ENCODE data around the gene EID2.
A peak's percentile ranks its signal among the peaks of the same experiment; 100 is the strongest.

EID2 gene

GRCh38 chr19:39539165-39539517 lies 820 bp downstream of the EID2 start:
- Histone ChIP-seq H3K4me2 (ENCODE audit: low read length) (peak overlapping the region; percentile 96), H3K23ac (ENCODE audit: low read length) (no peak overlapping the region), H4K8ac (ENCODE audit: low read depth, low read length) (peak overlapping the region; percentile 74), H2BK5ac (ENCODE audit: low read depth, low read length, poor library complexity) (no peak overlapping the region), H2AK5ac (ENCODE audit: low read length) (no peak overlapping the region), H3K4ac (ENCODE audit: low read depth, low read length) (peak overlapping the region; percentile 0), H3K79me2 (ENCODE audit: control insufficient read depth, insufficient read depth, low read length, poor library complexity) (peaks cover 2% of the 10 kb centered on the region), H3K9me3 (ENCODE audit: insufficient read depth, low read depth, low read length) (no peaks in the 10 kb centered on the region), H3K4me3 (ENCODE audit: low read depth, low read length) (peak overlapping the region; percentile 95), H2BK120ac (ENCODE audit: insufficient read depth, low read length, poor library complexity) (no peak overlapping the region), H4K91ac (ENCODE audit: low read depth, low read length) (peak overlapping the region; percentile 65), H3K18ac (ENCODE audit: low read length) (no peak overlapping the region), H2AFZ (ENCODE audit: insufficient read depth, low read length, poor library complexity) (no peak overlapping the region), H3K27ac (ENCODE audit: low read depth, low read length) (peak overlapping the region; percentile 92), H4K12ac (ENCODE audit: low read depth, low read length) (no peak overlapping the region), H3K79me1 (ENCODE audit: low read length) (peaks cover 5% of the 10 kb centered on the region), H3K27me3 (ENCODE audit: insufficient read depth, low read length) (no peaks in the 10 kb centered on the region), H3K36me3 (ENCODE audit: control insufficient read depth in 1 of 2, insufficient read depth in 2 of 2, low read length in 2 of 2) (no peaks in the 10 kb centered on the region), H3K14ac (ENCODE audit: low read length) (no peak overlapping the region), H3K9ac (ENCODE audit: low read length) (peak overlapping the region; percentile 85), H3K4me1 (ENCODE audit: control insufficient read depth in 1 of 2, insufficient read depth in 2 of 2, low read length in 2 of 2) (no peaks in the 10 kb centered on the region), H2BK12ac (ENCODE audit: low read length) (no peak overlapping the region)
- DNase-seq = no peak
- no CpG with 5 or more reads among the region's 10 CpGs for WGBS (ENCODE audit: extremely low coverage, insufficient coverage, insufficient read length)

GRCh38 chr19:39533791-39534190 lies 6.2 kb downstream of the EID2 start:
- H3K4me3 ChIP-seq (ENCODE audit: low read depth, low read length) = no peak overlapping the region
- H3K4ac ChIP-seq (ENCODE audit: low read depth, low read length) = no peak overlapping the region
- no peak overlapping the region for H4K12ac ChIP-seq (ENCODE audit: low read depth, low read length)
- H3K27ac ChIP-seq (ENCODE audit: low read depth, low read length) = no peak overlapping the region
- H3K4me1 ChIP-seq (ENCODE audit: control insufficient read depth in 1 of 2, insufficient read depth in 2 of 2, low read length in 2 of 2) = peaks cover 2 to 5% of the 10 kb centered on the region in 2 experiments
- no peak overlapping the region for H2AK5ac ChIP-seq (ENCODE audit: low read length)
- H3K79me2 ChIP-seq (ENCODE audit: control insufficient read depth, insufficient read depth, low read length, poor library complexity) = no peaks in the 10 kb centered on the region
- H3K27me3 ChIP-seq (ENCODE audit: insufficient read depth, low read length) = no peaks in the 10 kb centered on the region
- peaks cover 1% of the 10 kb centered on the region for H3K9me3 ChIP-seq (ENCODE audit: insufficient read depth, low read depth, low read length)
- H3K4me2 ChIP-seq (ENCODE audit: low read length) = no peak overlapping the region
- H3K23ac ChIP-seq (ENCODE audit: low read length) = no peak overlapping the region
- no peak overlapping the region for H3K9ac ChIP-seq (ENCODE audit: low read length)
- H4K8ac ChIP-seq (ENCODE audit: low read depth, low read length) = no peak overlapping the region
- no peak overlapping the region for H3K18ac ChIP-seq (ENCODE audit: low read length)
- no peak overlapping the region for H3K14ac ChIP-seq (ENCODE audit: low read length)
- DNase-seq = no peak
- H2BK5ac ChIP-seq (ENCODE audit: low read depth, low read length, poor library complexity) = no peak overlapping the region
- no CpG with 5 or more reads among the region's 3 CpGs for WGBS (ENCODE audit: extremely low coverage, insufficient coverage, insufficient read length)
- H2BK12ac ChIP-seq (ENCODE audit: low read length) = no peak overlapping the region
- no peak overlapping the region for H4K91ac ChIP-seq (ENCODE audit: low read depth, low read length)
- no peak overlapping the region for H2AFZ ChIP-seq (ENCODE audit: insufficient read depth, low read length, poor library complexity)
- H2BK120ac ChIP-seq (ENCODE audit: insufficient read depth, low read length, poor library complexity) = no peak overlapping the region
- H3K79me1 ChIP-seq (ENCODE audit: low read length) = no peaks in the 10 kb centered on the region
- no peaks in the 10 kb centered on the region for H3K36me3 ChIP-seq (ENCODE audit: control insufficient read depth in 1 of 2, insufficient read depth in 2 of 2, low read length in 2 of 2)

GRCh38 chr19:39533003-39533512 lies 6.9 kb downstream of the EID2 start:
- H4K91ac ChIP-seq (ENCODE audit: low read depth, low read length) = no peak overlapping the region
- no CpG with 5 or more reads among the region's 12 CpGs for WGBS (ENCODE audit: extremely low coverage, insufficient coverage, insufficient read length)

GRCh38 chr19:39532233-39533002 lies 7.5 kb downstream of the EID2 start, which contains the start of gene EID2B:
TSS of gene EID2B (minus strand) at chr19:39532852. CDS start at chr19:39532802, 50 bp downstream.
- Histone ChIP-seq H3K4ac (ENCODE audit: low read depth, low read length) (no peak within 1 kb of the TSS), H4K12ac (ENCODE audit: low read depth, low read length) (peak within 1 kb of the TSS; percentile 29), H2BK12ac (ENCODE audit: low read length) (no peak within 1 kb of the TSS), H3K23ac (ENCODE audit: low read length) (no peak within 1 kb of the TSS), H2AFZ (ENCODE audit: insufficient read depth, low read length, poor library complexity) (peak within 1 kb of the TSS; percentile 82), H3K36me3 (ENCODE audit: control insufficient read depth in 1 of 2, insufficient read depth in 2 of 2, low read length in 2 of 2) (no peaks in the 10 kb centered on the region), H3K4me3 (ENCODE audit: low read depth, low read length) (peak within 1 kb of the TSS; percentile 98), H4K91ac (ENCODE audit: low read depth, low read length) (no peak within 1 kb of the TSS), H4K8ac (ENCODE audit: low read depth, low read length) (peak within 1 kb of the TSS; percentile 75), H3K14ac (ENCODE audit: low read length) (peak within 1 kb of the TSS; percentile 65), H3K4me2 (ENCODE audit: low read length) (peak within 1 kb of the TSS; percentile 96), H3K9me3 (ENCODE audit: insufficient read depth, low read depth, low read length) (peaks cover 1% of the 10 kb centered on the region), H3K9ac (ENCODE audit: low read length) (peak within 1 kb of the TSS; percentile 87), H2BK120ac (ENCODE audit: insufficient read depth, low read length, poor library complexity) (no peak within 1 kb of the TSS), H2AK5ac (ENCODE audit: low read length) (no peak within 1 kb of the TSS), H3K27me3 (ENCODE audit: insufficient read depth, low read length) (no peaks in the 10 kb centered on the region), H3K79me2 (ENCODE audit: control insufficient read depth, insufficient read depth, low read length, poor library complexity) (no peaks in the 10 kb centered on the region), H3K18ac (ENCODE audit: low read length) (no peak within 1 kb of the TSS), H3K79me1 (ENCODE audit: low read length) (no peaks in the 10 kb centered on the region), H3K27ac (ENCODE audit: low read depth, low read length) (no peak within 1 kb of the TSS), H3K4me1 (ENCODE audit: control insufficient read depth in 1 of 2, insufficient read depth in 2 of 2, low read length in 2 of 2) (peaks cover 2 to 5% of the 10 kb centered on the region in 2 experiments), H2BK5ac (ENCODE audit: low read depth, low read length, poor library complexity) (no peak within 1 kb of the TSS)
- WGBS (ENCODE audit: extremely low coverage, insufficient coverage, insufficient read length) = no CpG with 5 or more reads among the region's 65 CpGs
- peak; percentile 97 to 100 for DNase-seq

More at GRCh38 chr19:39533003-39533512, 6.9 kb downstream of the EID2 start:
- Histone ChIP-seq H2AK5ac (ENCODE audit: low read length) (no peak overlapping the region), H4K8ac (ENCODE audit: low read depth, low read length) (no peak overlapping the region), H3K23ac (ENCODE audit: low read length) (no peak overlapping the region), H2BK12ac (ENCODE audit: low read length) (no peak overlapping the region), H3K9me3 (ENCODE audit: insufficient read depth, low read depth, low read length) (peaks cover 1% of the 10 kb centered on the region), H3K4me3 (ENCODE audit: low read depth, low read length) (no peak overlapping the region), H3K79me2 (ENCODE audit: control insufficient read depth, insufficient read depth, low read length, poor library complexity) (no peaks in the 10 kb centered on the region), H3K36me3 (ENCODE audit: control insufficient read depth in 1 of 2, insufficient read depth in 2 of 2, low read length in 2 of 2) (no peaks in the 10 kb centered on the region), H3K4ac (ENCODE audit: low read depth, low read length) (no peak overlapping the region), H3K14ac (ENCODE audit: low read length) (no peak overlapping the region), H3K9ac (ENCODE audit: low read length) (no peak overlapping the region), H3K79me1 (ENCODE audit: low read length) (no peaks in the 10 kb centered on the region), H2BK120ac (ENCODE audit: insufficient read depth, low read length, poor library complexity) (no peak overlapping the region), H3K27me3 (ENCODE audit: insufficient read depth, low read length) (no peaks in the 10 kb centered on the region), H2BK5ac (ENCODE audit: low read depth, low read length, poor library complexity) (no peak overlapping the region), H3K4me2 (ENCODE audit: low read length) (no peak overlapping the region), H3K4me1 (ENCODE audit: control insufficient read depth in 1 of 2, insufficient read depth in 2 of 2, low read length in 2 of 2) (peaks cover 2 to 5% of the 10 kb centered on the region in 2 experiments), H3K18ac (ENCODE audit: low read length) (no peak overlapping the region), H2AFZ (ENCODE audit: insufficient read depth, low read length, poor library complexity) (no peak overlapping the region), H4K12ac (ENCODE audit: low read depth, low read length) (no peak overlapping the region), H3K27ac (ENCODE audit: low read depth, low read length) (no peak overlapping the region)
- no peak for DNase-seq

Measured in trophoblast cell (in vitro differentiated cells and primary cell).